Measurements from ENCODE around the gene P3H3.

The P3H3 gene

GRCh38 chr12:6828781-6829535 is 751 bp downstream of the P3H3 start:
- DNase-seq, result peak; percentile 63

- peak; percentile 57 for DNase-seq
Observed at GRCh38 chr12:6829536-6830220, 1.5 kb downstream of the P3H3 start.

- no peak for DNase-seq
Observed at GRCh38 chr12:6830286-6830890, 2.2 kb downstream of the P3H3 start.

GRCh38 chr12:6830999-6831398 is 2.8 kb downstream of the P3H3 start:
- DNase-seq, result no peak

- DNase-seq, result no peak
Observed at GRCh38 chr12:6831450-6831995, 3.3 kb downstream of the P3H3 start.

- DNase-seq, result no peak
Observed at GRCh38 chr12:6832125-6832524, 3.9 kb downstream of the P3H3 start.

- no peak for DNase-seq
Observed at GRCh38 chr12:6833189-6833890, 5.1 kb downstream of the P3H3 start.

- no peak for DNase-seq
Observed at GRCh38 chr12:6834254-6834653, 6.0 kb downstream of the P3H3 start.

GRCh38 chr12:6834873-6835272 is 6.7 kb downstream of the P3H3 start:
- peak; percentile 23 for DNase-seq

GRCh38 chr12:6836851-6837250 is 8.6 kb downstream of the P3H3 start:
- no peak for DNase-seq

- DNase-seq, result no peak
Observed at GRCh38 chr12:6837370-6838060, 9.3 kb downstream of the P3H3 start.

- DNase-seq, result no peak
Observed at GRCh38 chr12:6838854-6839253, 10.6 kb downstream of the P3H3 start.

- DNase-seq, result no peak
Observed at GRCh38 chr12:6839482-6840201, 11.4 kb downstream of the P3H3 start.

- DNase-seq, result no peak
Observed at GRCh38 chr12:6840330-6840729, 12.1 kb downstream of the P3H3 start.

GRCh38 chr12:6840761-6841515 is 12.7 kb downstream of the P3H3 start, which contains the start of gene GNB3:
GNB3 (plus strand) TSS chr12:6840925; CDS start chr12:6841288, 363 bp downstream.
- no peak for DNase-seq

- DNase-seq, result no peak
Observed at GRCh38 chr12:6842075-6842474, 13.9 kb downstream of the P3H3 start.

- no peak for DNase-seq
Observed at GRCh38 chr12:6843118-6843902, 15.1 kb downstream of the P3H3 start.

- DNase-seq, result no peak
Observed at GRCh38 chr12:6845395-6845794, 17.2 kb downstream of the P3H3 start.

GRCh38 chr12:6846316-6846869 is 18.2 kb downstream of the P3H3 start:
- DNase-seq, result no peak

GRCh38 chr12:6847676-6848075 is 19.5 kb downstream of the P3H3 start:
- DNase-seq, result no peak

Measured in fibroblast of skin of right biceps (primary cell).